Right lobe of liver (tissue), 6 donors: ENCODE data around the gene LSM10. TPM values are rescaled to one million over a fixed set of nuclear protein-coding genes. Genes with fewer than 3 reads are reported as not detected.

ENCODE experiments used
- ATAC-seq, 4 donors: fragments of 200-7000 bp; cut with Tn5 transposase; one replicate each; pipeline ENCODE4 v1.9.1; 2020; ENCODE audit warnings: mild to moderate bottlenecking in 4 of 4, moderate library complexity in 4 of 4
- DNase-seq, 3 donors: peaks; one replicate each; pipeline ENCODE4 v3.0.0-alpha.2; 2020
- H3K27ac ChIP-seq, 3 donors: fragments of 200-600 bp; one replicate each; pipeline ENCODE4 v1.8.0; 2022
- H3K27me3 ChIP-seq, 2 donors: fragments of 200-600 bp; one replicate each; pipeline ENCODE4 v1.8.0; 2022
- H3K36me3 ChIP-seq, 4 donors: fragments of 200-600 bp; sonication (generic) in 1 of 4; one replicate each; pipeline versions ENCODE4 v1.5.1 to v1.8.0; 2017 to 2022; ENCODE audit warnings: control low read depth in 1 of 4
- H3K4me1 ChIP-seq, 4 donors: fragments of 200-600 bp; sonication (generic) in 1 of 4; one replicate each; pipeline versions ENCODE4 v1.5.1 to v1.8.0; 2017 to 2022; ENCODE audit warnings: control low read depth in 1 of 4
- H3K4me3 ChIP-seq, 3 donors: fragments of 200-600 bp; one replicate each; pipeline ENCODE4 v1.8.0; 2022
- H3K9me3 ChIP-seq, 4 donors: fragments of 200-600 bp; sonication (generic) in 1 of 4; one replicate each; pipeline versions ENCODE4 v1.5.1 to v1.8.0; 2017 to 2022; ENCODE audit warnings: control low read depth in 1 of 4
- POLR2A ChIP-seq: fragments of 450-650 bp; IDR thresholded peaks from one replicate; pipeline ENCODE4 v1.6.1; 2017; ENCODE audit warnings: antibody characterized with exemption, mild to moderate bottlenecking
- WGBS: methylation state at CpG from one replicate; pipeline ENCODE4 v1.1.6; 2018; ENCODE audit warnings: low coverage, low lambda C conversion rate; ENCODE audit not compliant: insufficient coverage; ENCODE audit errors: missing lambda C conversion rate; 5-methylcytosine and 5-hydroxymethylcytosine counted together
- intact Hi-C, 2 donors: fragments of 100-400 bp; cut with DNase I; formaldehyde crosslinking; loops; one replicate each; pipeline versions ENCODE4 v1.11.2 to v1.14.1; 2022
- total RNA-seq, 6 experiments: library from RNA; depleted of rRNA in 2 of 6; stranded (reverse); fragments of >200 nt in 2 of 6; fragmentation: NEBNext Ultra II Directional in 3 of 6; extraction: Animal tissue kit (Norgen Biotek cat#: 25700) in 3 of 6; gene quantifications; one replicate each; pipeline versions ENCODE4 v1.1.0 to v1.2.4, GENCODE V29; 2016 to 2023
- TF ChIP-seq, protein P1 (sequence below), 4 donors: fragments of 200-600 bp in 3 of 4; fragments of 450-650 bp in 1 of 4; IDR thresholded peaks; one replicate each; pipeline versions ENCODE4 v1.5.1 to v1.8.0; 2016 to 2022; ENCODE audit warnings: antibody characterized with exemption in 4 of 4, mild to moderate bottlenecking in 2 of 4
- donor health status: DM: no; HTN: yes; CAD: no.
- donor health status: DM: no; HTN: no; CAD: no.
- donor health status: DM: no; HTN: no; CAD: no.
- donor health status: DM: no; HTN: yes; CAD: no.
- donor health status: DM: no; HTN: yes; CAD: no.

Gene LSM10
- total RNA-seq, 6 experiments from 2014 or later = 15.2 to 42.0 (median 22.3) TPM

DNA sequence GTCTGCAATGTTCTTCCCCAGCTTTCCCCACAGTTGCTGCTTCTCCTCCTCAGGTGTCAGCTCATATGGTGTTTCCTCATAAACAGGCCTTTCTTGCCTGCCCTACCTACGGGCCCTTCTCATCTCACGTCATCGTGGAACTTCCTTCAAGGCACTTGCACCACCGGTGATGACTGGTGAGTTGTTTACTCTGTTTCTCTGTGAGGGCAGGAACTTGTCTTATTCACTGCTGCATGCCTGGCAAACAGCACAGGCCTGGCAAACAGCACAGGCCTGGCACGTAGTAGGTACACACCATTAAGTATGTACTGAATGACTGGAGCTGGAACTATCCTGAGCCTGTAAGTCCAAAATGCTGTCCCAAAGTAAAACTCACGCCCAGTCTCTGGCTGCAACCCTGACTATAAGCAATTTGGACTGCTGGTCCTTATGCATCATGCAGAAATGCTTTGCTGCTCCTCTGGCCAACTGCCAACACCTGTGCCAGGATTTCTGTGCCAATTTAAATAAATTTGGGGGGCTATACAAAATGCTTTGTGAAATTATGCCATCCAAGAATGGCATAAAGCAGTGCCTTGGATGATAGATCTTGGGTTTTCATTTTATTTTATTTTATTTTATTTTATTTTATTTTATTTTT is 37.7 kb downstream of the LSM10 start:
- no peaks in the 10 kb centered on the region for H3K27me3 ChIP-seq
- H3K4me3 ChIP-seq = no peak overlapping the region
- no peaks in the 10 kb centered on the region for H3K4me1 ChIP-seq
- 84% methylated on average over 5 of the region's 6 CpGs for WGBS
- H3K27ac ChIP-seq = no peak overlapping the region
- intact Hi-C loops = no loop called here
- DNase-seq = no peak
- peaks cover 0 to 61% (median 23%) of the 10 kb centered on the region in 4 donors for H3K36me3 ChIP-seq
- TF ChIP-seq POLR2A = no peak
- TF ChIP-seq, protein P1, sequence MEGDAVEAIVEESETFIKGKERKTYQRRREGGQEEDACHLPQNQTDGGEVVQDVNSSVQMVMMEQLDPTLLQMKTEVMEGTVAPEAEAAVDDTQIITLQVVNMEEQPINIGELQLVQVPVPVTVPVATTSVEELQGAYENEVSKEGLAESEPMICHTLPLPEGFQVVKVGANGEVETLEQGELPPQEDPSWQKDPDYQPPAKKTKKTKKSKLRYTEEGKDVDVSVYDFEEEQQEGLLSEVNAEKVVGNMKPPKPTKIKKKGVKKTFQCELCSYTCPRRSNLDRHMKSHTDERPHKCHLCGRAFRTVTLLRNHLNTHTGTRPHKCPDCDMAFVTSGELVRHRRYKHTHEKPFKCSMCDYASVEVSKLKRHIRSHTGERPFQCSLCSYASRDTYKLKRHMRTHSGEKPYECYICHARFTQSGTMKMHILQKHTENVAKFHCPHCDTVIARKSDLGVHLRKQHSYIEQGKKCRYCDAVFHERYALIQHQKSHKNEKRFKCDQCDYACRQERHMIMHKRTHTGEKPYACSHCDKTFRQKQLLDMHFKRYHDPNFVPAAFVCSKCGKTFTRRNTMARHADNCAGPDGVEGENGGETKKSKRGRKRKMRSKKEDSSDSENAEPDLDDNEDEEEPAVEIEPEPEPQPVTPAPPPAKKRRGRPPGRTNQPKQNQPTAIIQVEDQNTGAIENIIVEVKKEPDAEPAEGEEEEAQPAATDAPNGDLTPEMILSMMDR (IDR thresholded peaks at IDR 0.05) = no peak
- ATAC-seq = peak in 2 of 4 donors; percentile 36 to 40
- no peaks in the 10 kb centered on the region for H3K9me3 ChIP-seq

DNA sequence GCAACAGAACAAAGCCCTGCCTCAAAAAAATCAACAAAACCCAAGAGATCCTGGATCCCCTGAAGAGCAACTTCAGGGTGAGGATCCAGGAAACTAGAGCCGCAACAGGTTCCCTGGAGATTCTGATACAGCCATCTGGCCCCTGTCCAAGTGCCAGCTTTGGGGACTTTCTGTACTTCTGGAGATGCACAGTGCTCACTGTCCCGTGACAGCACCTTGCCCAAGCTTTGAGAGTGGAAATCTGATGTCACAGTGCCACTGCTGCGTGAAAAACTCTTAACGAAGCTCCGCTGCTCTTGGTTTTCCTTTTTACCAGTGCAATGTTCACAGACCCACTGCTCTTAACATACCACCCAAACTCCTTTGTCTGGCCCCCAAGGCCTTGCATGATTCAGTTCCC is 38.3 kb downstream of the LSM10 start:
- 87% methylated on average over 3 of the region's 5 CpGs for WGBS

DNA sequence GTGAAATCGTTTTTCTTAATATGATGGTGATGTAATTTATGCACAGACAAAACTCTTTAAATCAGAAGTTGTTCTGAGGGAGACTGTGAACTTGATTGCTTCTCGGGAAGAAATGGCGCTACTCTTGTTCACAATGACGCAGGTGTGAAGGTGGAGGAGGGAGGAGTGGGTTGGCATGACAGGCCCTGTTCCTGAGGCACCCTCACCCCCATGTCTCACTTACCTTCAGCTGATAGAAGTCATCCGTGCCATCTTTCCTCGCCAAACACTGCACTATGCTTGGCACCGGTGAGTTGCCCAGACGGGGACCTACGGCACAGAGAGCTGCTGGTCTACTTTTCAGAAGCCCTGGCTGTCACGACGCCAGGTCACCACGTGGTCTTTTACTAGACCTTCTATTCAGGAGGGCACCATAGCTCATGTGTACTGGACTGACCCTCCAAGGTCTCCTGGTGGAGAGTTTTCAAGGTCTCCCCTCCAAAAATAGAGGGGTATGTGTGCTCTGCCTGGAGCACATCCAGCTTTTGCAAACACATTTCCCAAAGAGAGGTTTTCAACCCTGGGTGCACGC is 39.1 kb downstream of the LSM10 start:
- WGBS = 69% methylated on average over 3 of the region's 13 CpGs
- no peaks in the 10 kb centered on the region for H3K27me3 ChIP-seq
- peaks cover 0 to 75% (median 33%) of the 10 kb centered on the region in 4 donors for H3K36me3 ChIP-seq
- no peak overlapping the region for H3K4me3 ChIP-seq
- intact Hi-C loops = no loop called here
- H3K9me3 ChIP-seq = no peaks in the 10 kb centered on the region
- no peak for TF ChIP-seq POLR2A
- TF ChIP-seq, protein P1 (IDR thresholded peaks at IDR 0.05) = no peak
- ATAC-seq (no peak), DNase-seq (no peak)
- H3K4me1 ChIP-seq = no peaks in the 10 kb centered on the region
- H3K27ac ChIP-seq = no peak overlapping the region

More for the DNA sequence above, 38.3 kb downstream of the LSM10 start:
- Histone ChIP-seq H3K9me3 (no peaks in the 10 kb centered on the region), H3K36me3 (peaks cover 0 to 67% (median 27%) of the 10 kb centered on the region in 4 donors), H3K27me3 (no peaks in the 10 kb centered on the region), H3K4me3 (no peak overlapping the region), H3K27ac (no peak overlapping the region), H3K4me1 (no peaks in the 10 kb centered on the region)
- TF ChIP-seq POLR2A = no peak
- TF ChIP-seq, protein P1 (IDR thresholded peaks at IDR 0.05) = no peak
- DNase-seq (no peak), ATAC-seq (no peak)
- intact Hi-C loops = no loop called here

DNA sequence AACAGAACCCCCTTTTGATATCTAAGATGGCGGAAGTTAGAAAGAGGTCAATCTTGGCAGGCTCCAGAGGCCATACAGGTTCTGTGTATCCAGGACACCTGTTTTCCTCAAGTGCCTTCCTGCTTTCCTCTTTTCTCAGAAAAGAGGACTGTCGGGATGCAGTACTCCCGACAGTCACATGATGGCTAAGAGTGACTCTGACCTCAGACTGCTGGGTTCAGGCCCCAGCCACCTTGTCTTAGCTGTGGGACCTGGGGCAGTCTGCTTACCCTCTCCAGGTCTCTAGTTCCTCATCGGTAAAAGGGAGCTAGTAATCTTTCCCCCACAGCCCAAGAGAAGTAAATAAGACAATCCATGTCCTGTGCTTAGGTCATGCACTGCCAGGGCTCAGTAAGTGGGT is 41.9 kb downstream of the LSM10 start:
- 85% methylated on average over 4 of the region's 4 CpGs for WGBS
- intact Hi-C loops = no loop called here
- peaks cover 0 to 71% (median 27%) of the 10 kb centered on the region in 4 donors for H3K36me3 ChIP-seq
- TF ChIP-seq, protein P1 (IDR thresholded peaks at IDR 0.05) = no peak
- TF ChIP-seq POLR2A = no peak
- ATAC-seq (no peak), DNase-seq (no peak)
- no peaks in the 10 kb centered on the region for H3K4me1 ChIP-seq
- no peak overlapping the region for H3K27ac ChIP-seq
- no peak overlapping the region for H3K4me3 ChIP-seq
- H3K27me3 ChIP-seq = no peaks in the 10 kb centered on the region
- H3K9me3 ChIP-seq = no peaks in the 10 kb centered on the region
